Neutrophil (primary cell): ENCODE results near the gene SOX10.
"Not testable (repeated sequence)": the region's sequence is repeated elsewhere in the genome, so short reads cannot be mapped to it uniquely, and the experiment has no call there.

ENCODE experiments used
- H3K27ac ChIP-seq: fragments of 200-600 bp; sonication (generic); 2 replicates; pipeline ENCODE4 v1.5.1; 2016; ENCODE audit warnings: mild to moderate bottlenecking, moderate library complexity
- H3K27me3 ChIP-seq: fragments of 200-600 bp; sonication (generic); 2 replicates; pipeline ENCODE4 v1.6.0; 2016; ENCODE audit warnings: mild to moderate bottlenecking
- H3K36me3 ChIP-seq: fragments of 200-600 bp; sonication (generic); 2 replicates; pipeline ENCODE4 v1.5.1; 2017
- H3K4me1 ChIP-seq, 2 experiments: fragments of 200-600 bp in 1 of 2; sonication (generic) in 1 of 2; 1 replicate in 1 of 2; 2 replicates in 1 of 2; pipeline versions ENCODE4 v1.5.1 to v1.6.1; 2013 to 2016; ENCODE audit warnings: low read depth in 1 of 2, low read length in 1 of 2, mild to moderate bottlenecking in 1 of 2, moderate library complexity in 1 of 2; ENCODE audit not compliant: control insufficient read depth in 1 of 2, insufficient read depth in 1 of 2
- H3K4me3 ChIP-seq, 2 experiments: fragments of 200-600 bp in 1 of 2; sonication (generic) in 1 of 2; 1 replicate in 1 of 2; 2 replicates in 1 of 2; pipeline ENCODE4 v1.5.1; 2013 to 2016; ENCODE audit warnings: low read depth in 1 of 2, low read length in 1 of 2, mild to moderate bottlenecking in 1 of 2, moderate library complexity in 1 of 2
- H3K9me3 ChIP-seq: fragments of 200-600 bp; sonication (generic); 2 replicates; pipeline ENCODE4 v1.5.1; 2016
- TF ChIP-seq, protein P1 (sequence below): fragments of 200-600 bp; sonication (generic); IDR thresholded peaks from 2 replicates; pipeline ENCODE4 v1.5.1; 2016; ENCODE audit warnings: antibody characterized with exemption

Gene SOX10

DNA sequence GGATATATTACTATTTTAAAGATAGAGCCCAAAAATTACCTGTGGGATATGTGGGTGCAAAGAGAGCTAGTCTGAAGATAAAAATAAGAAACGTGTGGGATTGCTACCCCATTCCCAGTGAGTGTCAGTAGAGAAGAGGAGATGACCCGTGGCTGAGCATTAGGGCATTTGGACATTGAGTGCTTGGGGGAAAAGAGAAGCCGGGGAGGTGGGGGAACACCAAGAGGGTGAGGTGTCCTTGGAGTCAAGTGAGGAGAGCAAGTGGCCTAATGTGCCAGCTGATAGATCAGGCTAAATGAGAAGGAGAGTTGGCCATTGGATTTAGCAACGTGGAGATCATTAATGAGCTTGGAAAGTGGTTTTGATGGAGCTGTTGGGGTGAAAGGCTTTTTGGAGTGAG lies 29.7 kb downstream of the SOX10 start:
- H3K27me3 ChIP-seq: peaks cover 26% of the 10 kb centered on the region
- H3K27ac ChIP-seq: no peak overlapping the region
- peak overlapping the region in 1 of 2 experiments; percentile 78 for H3K4me3 ChIP-seq
- H3K4me1 ChIP-seq: peaks cover 23 to 24% of the 10 kb centered on the region in 2 experiments
- H3K36me3 ChIP-seq: peaks cover 31% of the 10 kb centered on the region
- TF ChIP-seq, protein P1, sequence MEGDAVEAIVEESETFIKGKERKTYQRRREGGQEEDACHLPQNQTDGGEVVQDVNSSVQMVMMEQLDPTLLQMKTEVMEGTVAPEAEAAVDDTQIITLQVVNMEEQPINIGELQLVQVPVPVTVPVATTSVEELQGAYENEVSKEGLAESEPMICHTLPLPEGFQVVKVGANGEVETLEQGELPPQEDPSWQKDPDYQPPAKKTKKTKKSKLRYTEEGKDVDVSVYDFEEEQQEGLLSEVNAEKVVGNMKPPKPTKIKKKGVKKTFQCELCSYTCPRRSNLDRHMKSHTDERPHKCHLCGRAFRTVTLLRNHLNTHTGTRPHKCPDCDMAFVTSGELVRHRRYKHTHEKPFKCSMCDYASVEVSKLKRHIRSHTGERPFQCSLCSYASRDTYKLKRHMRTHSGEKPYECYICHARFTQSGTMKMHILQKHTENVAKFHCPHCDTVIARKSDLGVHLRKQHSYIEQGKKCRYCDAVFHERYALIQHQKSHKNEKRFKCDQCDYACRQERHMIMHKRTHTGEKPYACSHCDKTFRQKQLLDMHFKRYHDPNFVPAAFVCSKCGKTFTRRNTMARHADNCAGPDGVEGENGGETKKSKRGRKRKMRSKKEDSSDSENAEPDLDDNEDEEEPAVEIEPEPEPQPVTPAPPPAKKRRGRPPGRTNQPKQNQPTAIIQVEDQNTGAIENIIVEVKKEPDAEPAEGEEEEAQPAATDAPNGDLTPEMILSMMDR: no peak
- no peaks in the 10 kb centered on the region for H3K9me3 ChIP-seq

DNA sequence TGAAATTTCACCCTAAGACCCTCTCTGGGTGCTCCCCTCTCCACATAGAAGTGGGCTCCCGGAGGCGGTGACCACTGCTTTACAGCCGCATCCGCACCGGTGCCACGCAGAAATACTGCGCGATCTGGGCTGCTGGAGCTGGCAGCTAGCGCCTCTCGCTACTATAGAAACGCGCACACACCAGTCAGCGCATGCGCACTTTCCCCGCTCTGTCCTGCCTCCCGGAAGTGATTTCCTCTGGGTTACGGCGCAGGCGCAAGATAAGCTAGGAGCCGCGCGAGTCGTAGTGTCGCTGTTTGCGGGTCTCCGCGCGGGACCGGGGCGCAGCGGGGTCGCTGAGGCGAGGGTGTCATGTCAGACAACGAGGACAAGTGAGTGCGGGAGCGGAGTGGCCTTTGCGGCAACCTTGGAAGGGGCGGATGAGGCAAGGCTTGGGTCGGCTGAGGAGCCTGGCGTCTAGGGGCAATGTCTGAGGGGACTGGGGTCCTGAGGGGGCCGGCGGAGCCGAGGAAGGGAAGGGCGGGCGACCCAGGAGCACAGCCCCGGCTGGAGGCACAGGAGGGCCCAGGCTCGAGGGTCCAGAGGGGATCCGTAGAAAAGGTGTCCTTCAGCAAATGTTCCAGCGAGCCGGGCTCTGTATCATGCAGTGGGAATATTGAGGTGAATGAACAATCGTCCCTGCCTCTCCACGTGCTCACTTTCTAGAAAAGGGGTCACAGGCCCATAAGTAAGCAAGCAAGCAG lies 30.7 kb downstream of the SOX10 start, which contains the start of the genes C22orf23 and POLR2F:
Gene C22orf23 (minus strand): TSS at position 165 of the 743 bp plus-strand sequence. CDS start 452 bp downstream, outside the sequence.
Gene POLR2F (plus strand): TSS at position 263 of the 743 bp plus-strand sequence. CDS start 89 bp downstream, at position 352.
- H3K27ac ChIP-seq: peak within 1 kb of the TSS; percentile 63
- TF ChIP-seq, protein P1: no peak

DNA sequence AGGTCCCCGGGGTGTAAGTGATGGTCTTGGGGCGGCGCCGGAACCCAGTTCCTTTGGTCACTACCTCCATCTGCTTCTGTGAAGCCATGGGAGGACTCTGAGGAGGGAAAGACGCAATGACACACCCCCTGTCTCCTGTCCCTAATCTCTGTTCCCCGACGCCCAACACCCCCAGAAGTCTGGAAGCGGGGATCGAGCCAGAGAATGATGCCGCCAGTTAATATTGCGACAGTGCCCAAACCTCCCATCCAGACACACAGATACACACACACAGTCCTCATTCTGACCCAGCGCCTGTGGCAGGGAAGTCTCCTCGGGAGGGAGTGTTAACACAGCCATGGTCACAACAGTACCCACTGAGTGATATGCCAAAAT lies 31.3 kb downstream of the SOX10 start:
- Histone ChIP-seq H3K27me3 (peaks cover 26% of the 10 kb centered on the region), H3K36me3 (peaks cover 16% of the 10 kb centered on the region), H3K4me3 (peak overlapping the region; percentile 78 to 83), H3K9me3 (no peaks in the 10 kb centered on the region), H3K4me1 (peaks cover 23 to 24% of the 10 kb centered on the region in 2 experiments), H3K27ac (peak overlapping the region; percentile 63)
- TF ChIP-seq, protein P1: no peak

More for the DNA sequence above, 30.7 kb downstream of the SOX10 start, which contains the start of the genes C22orf23 and POLR2F:
- no peaks in the 10 kb centered on the region for H3K9me3 ChIP-seq
- peaks cover 23 to 24% of the 10 kb centered on the region in 2 experiments for H3K4me1 ChIP-seq
- peak within 1 kb of the TSS; percentile 78 to 83 for H3K4me3 ChIP-seq
- peaks cover 26% of the 10 kb centered on the region for H3K27me3 ChIP-seq
- peaks cover 20% of the 10 kb centered on the region for H3K36me3 ChIP-seq

DNA sequence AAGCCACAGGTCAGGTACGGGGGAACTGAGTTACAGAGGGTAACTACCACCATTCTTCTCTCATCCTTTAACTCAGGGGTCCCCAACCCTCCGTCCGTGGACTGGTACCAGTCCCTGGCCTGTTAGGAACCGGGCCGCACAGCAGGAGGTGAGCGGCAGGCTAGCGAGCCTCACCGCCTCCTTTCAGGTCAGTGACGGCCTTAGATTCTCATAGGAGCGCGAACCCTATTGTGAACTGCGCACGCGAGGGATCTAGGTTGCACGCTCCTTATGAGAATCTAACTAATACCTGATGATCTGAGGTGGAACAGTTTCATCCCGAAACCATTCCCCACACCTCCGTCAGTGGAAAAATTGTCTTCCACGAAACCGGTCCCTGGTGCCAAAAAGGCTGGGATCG lies 31.7 kb downstream of the SOX10 start:
- peaks cover 26% of the 10 kb centered on the region for H3K27me3 ChIP-seq
- H3K36me3 ChIP-seq: peaks cover 13% of the 10 kb centered on the region
- H3K27ac ChIP-seq, H3K9me3 ChIP-seq: not testable (repeated sequence)
- peak overlapping the region; percentile 78 to 83 for H3K4me3 ChIP-seq
- H3K4me1 ChIP-seq: peaks cover 23 to 24% of the 10 kb centered on the region in 2 experiments

DNA sequence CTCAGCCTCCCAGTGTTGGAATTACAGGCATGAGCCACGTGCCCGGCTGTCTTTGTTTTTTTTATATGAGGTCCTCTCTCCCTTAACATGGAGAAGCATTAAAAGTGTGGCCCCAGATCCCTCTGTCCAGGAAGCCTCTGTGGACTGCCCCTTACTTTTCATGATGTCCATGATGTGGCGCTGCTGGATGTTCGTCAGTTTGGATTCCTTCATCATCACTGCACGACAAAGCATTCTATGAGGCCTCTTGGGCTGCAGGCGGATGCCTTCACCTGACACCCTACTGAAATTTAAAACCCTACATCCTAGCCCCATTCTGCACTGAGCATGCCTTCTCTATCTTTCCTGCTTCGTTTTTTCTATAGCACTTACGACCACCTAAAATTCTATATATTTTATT lies 33.0 kb downstream of the SOX10 start:
- Histone ChIP-seq H3K4me3 (no peak overlapping the region), H3K36me3 (no peaks in the 10 kb centered on the region), H3K9me3 (no peaks in the 10 kb centered on the region), H3K4me1 (peaks cover 23 to 24% of the 10 kb centered on the region in 2 experiments), H3K27ac (no peak overlapping the region), H3K27me3 (peaks cover 26% of the 10 kb centered on the region)
- TF ChIP-seq, protein P1: no peak

DNA sequence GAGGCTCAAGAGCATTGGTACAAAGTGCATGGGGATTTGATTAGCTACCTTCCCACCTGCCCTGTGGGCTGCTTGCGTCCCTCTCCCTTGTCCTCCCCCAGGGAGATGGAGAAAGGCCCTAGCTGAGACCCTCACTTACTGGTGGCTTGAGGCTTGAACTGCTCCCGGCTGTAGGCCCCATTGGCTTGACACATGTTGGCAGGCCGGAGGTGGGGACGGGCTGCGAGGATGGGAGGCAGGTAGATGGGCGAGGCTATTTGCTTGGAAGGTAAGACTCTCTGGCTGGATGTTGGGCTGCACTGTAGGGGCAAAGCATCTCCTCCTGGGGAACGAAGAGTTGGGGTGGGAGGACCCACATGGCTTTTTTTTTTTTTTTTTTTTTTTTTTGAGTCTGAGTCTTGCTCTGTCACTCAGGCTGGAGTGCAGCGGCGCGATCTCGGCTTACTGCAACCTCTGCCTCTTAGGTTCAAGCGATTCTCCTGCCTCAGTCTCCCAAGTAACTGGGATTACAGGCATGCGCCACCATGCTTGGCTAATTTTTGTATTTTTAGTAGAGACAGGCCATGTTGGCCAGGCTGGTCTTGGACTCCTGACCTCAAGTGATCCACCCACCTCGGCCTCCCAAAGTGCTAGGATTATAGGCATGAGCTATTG lies 37.1 kb downstream of the SOX10 start:
- H3K27ac ChIP-seq, H3K4me1 ChIP-seq, H3K4me3 ChIP-seq, H3K9me3 ChIP-seq: not testable (repeated sequence)
- Histone ChIP-seq H3K27me3 (peaks cover 15% of the 10 kb centered on the region), H3K36me3 (peaks cover 11% of the 10 kb centered on the region)

DNA sequence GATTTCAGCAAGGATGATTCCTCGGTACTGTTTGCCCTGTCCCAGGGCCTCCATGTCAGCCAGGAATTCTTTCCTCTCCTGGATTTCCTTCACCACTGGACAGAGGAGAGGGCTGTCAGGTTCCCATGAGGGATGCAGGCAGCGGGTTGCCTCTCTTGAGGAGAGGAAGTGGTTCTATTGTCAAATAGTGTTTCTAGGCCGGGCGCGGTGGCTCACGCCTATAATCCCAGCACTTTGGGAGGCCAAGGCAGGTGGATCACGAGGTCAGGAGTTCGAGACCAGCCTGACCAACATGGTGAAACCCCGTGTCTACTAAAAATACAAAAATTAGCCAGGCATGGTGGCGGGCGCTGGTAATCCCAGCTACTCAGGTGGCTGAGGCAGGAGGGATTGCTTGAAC lies 39.9 kb downstream of the SOX10 start:
- H3K4me3 ChIP-seq, H3K4me1 ChIP-seq, H3K9me3 ChIP-seq, H3K27me3 ChIP-seq, H3K27ac ChIP-seq: not testable (repeated sequence)
- H3K36me3 ChIP-seq: peaks cover 32% of the 10 kb centered on the region
